Measurements from ENCODE around the gene ZPLD1. TPM values are rescaled to one million over a fixed set of nuclear protein-coding genes. Genes with fewer than 3 reads are reported as not detected.

The ZPLD1 gene
- total RNA-seq, 1 experiment from 2014 or later, result not detected

DNA sequence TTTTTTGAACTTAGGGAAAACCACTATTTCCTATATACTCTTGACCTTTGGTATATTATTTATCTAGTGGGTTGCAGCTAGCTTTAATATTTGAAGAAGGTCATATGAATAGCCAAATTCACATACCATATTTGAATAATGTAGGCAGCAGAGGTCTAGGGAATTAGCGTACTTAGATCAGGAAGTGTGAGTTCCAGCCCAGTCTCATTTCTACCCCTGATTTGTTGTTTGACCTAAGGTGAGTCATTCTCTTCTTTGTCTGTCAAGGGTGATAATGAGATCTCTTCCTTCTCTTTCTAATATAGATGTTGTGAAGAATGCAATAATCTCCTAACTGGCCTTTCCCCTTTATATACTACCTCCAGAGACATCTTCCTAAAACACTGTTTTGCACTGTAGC is 36.6 kb upstream of the ZPLD1 start:
- H3K4me1 ChIP-seq (ENCODE audit: control insufficient read depth, insufficient read depth, low read length), result no peaks in the 10 kb centered on the region
- intact Hi-C loops (cut with micrococcal nuclease; ENCODE audit: unreplicated experiment) (no loop called here), in situ Hi-C loops (cut with HindIII; ENCODE audit: low pct_unique_long_range_greater_than_20kb, low sequenced_read_pairs) (no loop called here)
- no peaks in the 10 kb centered on the region for H3K36me3 ChIP-seq (ENCODE audit: control insufficient read depth, insufficient read depth, low read length)
- H3K27me3 ChIP-seq (ENCODE audit: control insufficient read depth, insufficient read depth, low read length), result no peaks in the 10 kb centered on the region
- no peak for ATAC-seq
- no peak overlapping the region for H3K4me3 ChIP-seq (ENCODE audit: low read depth in 2 of 2, low read length in 2 of 2)
- ChIA-PET POLR2A (no interaction called here), CTCF (no interaction called here)
- BruUV-seq (replicated peaks), result no TSS peak
- no peaks in the 10 kb centered on the region for H3K9me3 ChIP-seq (ENCODE audit: control insufficient read depth, insufficient read depth, low read depth, low read length)
- DNase-seq (ENCODE audit: low read depth, low spot score), result no peak
- TF ChIP-seq POLR2AphosphoS5 (IDR thresholded peaks at IDR 0.05; ENCODE audit: low read depth, low read length) (no peak), TCF7L2 (IDR thresholded peaks at IDR 0.05; ENCODE audit: low read depth, low read length) (no peak), SIN3A (IDR thresholded peaks at IDR 0.05; ENCODE audit: borderline replicate concordance, insufficient read depth, low read depth, low read length) (no peak)
- TF ChIP-seq, protein P1, sequence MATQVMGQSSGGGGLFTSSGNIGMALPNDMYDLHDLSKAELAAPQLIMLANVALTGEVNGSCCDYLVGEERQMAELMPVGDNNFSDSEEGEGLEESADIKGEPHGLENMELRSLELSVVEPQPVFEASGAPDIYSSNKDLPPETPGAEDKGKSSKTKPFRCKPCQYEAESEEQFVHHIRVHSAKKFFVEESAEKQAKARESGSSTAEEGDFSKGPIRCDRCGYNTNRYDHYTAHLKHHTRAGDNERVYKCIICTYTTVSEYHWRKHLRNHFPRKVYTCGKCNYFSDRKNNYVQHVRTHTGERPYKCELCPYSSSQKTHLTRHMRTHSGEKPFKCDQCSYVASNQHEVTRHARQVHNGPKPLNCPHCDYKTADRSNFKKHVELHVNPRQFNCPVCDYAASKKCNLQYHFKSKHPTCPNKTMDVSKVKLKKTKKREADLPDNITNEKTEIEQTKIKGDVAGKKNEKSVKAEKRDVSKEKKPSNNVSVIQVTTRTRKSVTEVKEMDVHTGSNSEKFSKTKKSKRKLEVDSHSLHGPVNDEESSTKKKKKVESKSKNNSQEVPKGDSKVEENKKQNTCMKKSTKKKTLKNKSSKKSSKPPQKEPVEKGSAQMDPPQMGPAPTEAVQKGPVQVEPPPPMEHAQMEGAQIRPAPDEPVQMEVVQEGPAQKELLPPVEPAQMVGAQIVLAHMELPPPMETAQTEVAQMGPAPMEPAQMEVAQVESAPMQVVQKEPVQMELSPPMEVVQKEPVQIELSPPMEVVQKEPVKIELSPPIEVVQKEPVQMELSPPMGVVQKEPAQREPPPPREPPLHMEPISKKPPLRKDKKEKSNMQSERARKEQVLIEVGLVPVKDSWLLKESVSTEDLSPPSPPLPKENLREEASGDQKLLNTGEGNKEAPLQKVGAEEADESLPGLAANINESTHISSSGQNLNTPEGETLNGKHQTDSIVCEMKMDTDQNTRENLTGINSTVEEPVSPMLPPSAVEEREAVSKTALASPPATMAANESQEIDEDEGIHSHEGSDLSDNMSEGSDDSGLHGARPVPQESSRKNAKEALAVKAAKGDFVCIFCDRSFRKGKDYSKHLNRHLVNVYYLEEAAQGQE (IDR thresholded peaks at IDR 0.05; ENCODE audit: insufficient read depth in 1 of 2, low read depth in 2 of 2, low read length in 1 of 2), result no peak
- TF ChIP-seq, protein P2, sequence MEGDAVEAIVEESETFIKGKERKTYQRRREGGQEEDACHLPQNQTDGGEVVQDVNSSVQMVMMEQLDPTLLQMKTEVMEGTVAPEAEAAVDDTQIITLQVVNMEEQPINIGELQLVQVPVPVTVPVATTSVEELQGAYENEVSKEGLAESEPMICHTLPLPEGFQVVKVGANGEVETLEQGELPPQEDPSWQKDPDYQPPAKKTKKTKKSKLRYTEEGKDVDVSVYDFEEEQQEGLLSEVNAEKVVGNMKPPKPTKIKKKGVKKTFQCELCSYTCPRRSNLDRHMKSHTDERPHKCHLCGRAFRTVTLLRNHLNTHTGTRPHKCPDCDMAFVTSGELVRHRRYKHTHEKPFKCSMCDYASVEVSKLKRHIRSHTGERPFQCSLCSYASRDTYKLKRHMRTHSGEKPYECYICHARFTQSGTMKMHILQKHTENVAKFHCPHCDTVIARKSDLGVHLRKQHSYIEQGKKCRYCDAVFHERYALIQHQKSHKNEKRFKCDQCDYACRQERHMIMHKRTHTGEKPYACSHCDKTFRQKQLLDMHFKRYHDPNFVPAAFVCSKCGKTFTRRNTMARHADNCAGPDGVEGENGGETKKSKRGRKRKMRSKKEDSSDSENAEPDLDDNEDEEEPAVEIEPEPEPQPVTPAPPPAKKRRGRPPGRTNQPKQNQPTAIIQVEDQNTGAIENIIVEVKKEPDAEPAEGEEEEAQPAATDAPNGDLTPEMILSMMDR (IDR thresholded peaks at IDR 0.05), result no peak
- H3K27ac ChIP-seq (ENCODE audit: low read length), result no peak overlapping the region

DNA sequence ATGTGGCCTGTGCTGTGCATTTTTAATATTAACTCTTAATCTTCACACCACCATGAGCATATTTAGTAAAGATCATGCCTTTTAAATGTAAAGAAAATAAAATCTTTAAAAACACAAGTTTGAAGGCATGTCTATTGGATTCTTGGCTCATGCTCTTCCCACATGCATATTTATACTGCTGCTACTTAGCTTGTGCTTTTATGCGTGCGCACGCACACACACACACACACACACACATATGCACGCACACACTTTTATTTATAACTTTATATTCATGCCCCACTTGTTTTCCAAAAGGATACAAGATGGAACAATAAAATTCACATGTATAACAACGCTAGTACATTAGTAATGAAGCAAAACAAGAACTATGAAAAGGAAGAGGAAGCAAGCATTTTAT is 36.1 kb upstream of the ZPLD1 start:
- no peak overlapping the region for H3K27ac ChIP-seq (ENCODE audit: low read length)
- H3K36me3 ChIP-seq (ENCODE audit: control insufficient read depth, insufficient read depth, low read length), result no peaks in the 10 kb centered on the region
- no peaks in the 10 kb centered on the region for H3K9me3 ChIP-seq (ENCODE audit: control insufficient read depth, insufficient read depth, low read depth, low read length)
- ATAC-seq (no peak), DNase-seq (ENCODE audit: low read depth, low spot score) (no peak)
- no peak overlapping the region for H3K4me3 ChIP-seq (ENCODE audit: low read depth in 2 of 2, low read length in 2 of 2)
- intact Hi-C loops (cut with micrococcal nuclease; ENCODE audit: unreplicated experiment), result no loop called here
- H3K27me3 ChIP-seq (ENCODE audit: control insufficient read depth, insufficient read depth, low read length), result no peaks in the 10 kb centered on the region
- ChIA-PET POLR2A (no interaction called here), CTCF (no interaction called here)
- BruUV-seq (replicated peaks), result no TSS peak
- TF ChIP-seq, protein P1 (IDR thresholded peaks at IDR 0.05; ENCODE audit: insufficient read depth in 1 of 2, low read depth in 2 of 2, low read length in 1 of 2), result no peak
- TF ChIP-seq SIN3A (IDR thresholded peaks at IDR 0.05; ENCODE audit: borderline replicate concordance, insufficient read depth, low read depth, low read length) (no peak), TCF7L2 (IDR thresholded peaks at IDR 0.05; ENCODE audit: low read depth, low read length) (no peak), POLR2AphosphoS5 (IDR thresholded peaks at IDR 0.05; ENCODE audit: low read depth, low read length) (no peak)
- TF ChIP-seq, protein P2 (IDR thresholded peaks at IDR 0.05), result no peak
- in situ Hi-C loops (cut with HindIII; ENCODE audit: low pct_unique_long_range_greater_than_20kb, low sequenced_read_pairs), result no loop called here
- H3K4me1 ChIP-seq (ENCODE audit: control insufficient read depth, insufficient read depth, low read length), result no peaks in the 10 kb centered on the region

All from Panc1 (cell line).